ENCODE data around the gene KCTD5. TPM values are rescaled to one million over a fixed set of nuclear protein-coding genes. Genes with fewer than 3 reads are reported as not detected.

Gene KCTD5
- total and polyA plus RNA-seq, 2 of the 8 experiments (the other 6 are each of a cell fraction or from before 2014, with no cell fraction given) = 26.6 to 31.8 TPM

- no peak for TF ChIP-seq ATF3 (IDR thresholded peaks at IDR 0.05; ENCODE audit: insufficient read depth, low read depth, low read length)
- no peak for TF ChIP-seq SP4 (IDR thresholded peaks at IDR 0.05; ENCODE audit: low read length)
- TF ChIP-seq SAP30 (IDR thresholded peaks at IDR 0.05; ENCODE audit: insufficient read depth, insufficient replicate concordance, low read length) = no peak
- TF ChIP-seq ATF2 (IDR thresholded peaks at IDR 0.05; ENCODE audit: low read length) = no peak
- no peak for TF ChIP-seq GABPA (IDR thresholded peaks at IDR 0.05; ENCODE audit: borderline replicate concordance, insufficient read depth, low read length)
These were observed 54.3 kb downstream of the KCTD5 start (continued) for GRCh38 chr16:2736476-2737237.
